Peyer's patch (tissue), 4 donors: ENCODE results near the gene COL24A1.

Experiments
- CTCF ChIP-seq, 6 experiments: fragments of 450-650 bp in 4 of 6; fragments of 200-600 bp in 2 of 6; sonication (generic) in 1 of 6; IDR thresholded peaks; one replicate each; pipeline ENCODE4 v1.5.1; 2017 to 2019; ENCODE audit warnings: antibody characterized with exemption in 6 of 6, mild to moderate bottlenecking in 3 of 6, moderate library complexity in 1 of 6
- POLR2A ChIP-seq, 2 donors: fragments of 450-650 bp; IDR thresholded peaks; one replicate each; pipeline ENCODE4 v1.5.1; 2017; ENCODE audit warnings: antibody characterized with exemption in 2 of 2, mild to moderate bottlenecking in 2 of 2, moderate library complexity in 2 of 2

DNA sequence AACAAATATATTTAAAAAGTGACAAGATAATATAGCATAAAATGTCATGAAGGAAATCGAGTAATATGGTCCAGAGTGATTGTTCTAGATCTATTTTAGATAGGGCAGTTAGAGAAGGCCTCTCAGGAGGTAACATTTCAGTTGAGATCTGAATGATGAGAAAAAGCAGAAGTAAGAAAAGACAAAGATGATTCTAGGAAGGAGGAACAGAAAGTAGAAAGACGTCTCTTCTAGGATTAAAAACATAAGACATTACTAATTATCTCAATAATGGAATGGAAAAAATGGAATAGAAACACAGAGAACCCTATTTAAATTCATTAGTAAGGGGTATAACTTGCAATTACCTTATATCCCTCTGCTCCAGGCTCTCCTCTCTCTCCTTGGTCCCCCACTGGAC, 318.3 kb downstream of the COL24A1 start:
- no peak for TF ChIP-seq CTCF (IDR thresholded peaks at IDR 0.05)
- no peak for TF ChIP-seq POLR2A (IDR thresholded peaks at IDR 0.05)
